OCI-M2 (cell line): ENCODE data around the gene ZNF865.
"Not testable (repeated sequence)": the region's sequence is repeated elsewhere in the genome, so short reads cannot be mapped to it uniquely, and the experiment has no call there.

ENCODE experiments used
- DNase-seq: peaks from one replicate; lab custom pipeline; 2025; ENCODE audit not compliant: unreplicated experiment; lab: John Stamatoyannopoulos, UW

Gene ZNF865

DNA sequence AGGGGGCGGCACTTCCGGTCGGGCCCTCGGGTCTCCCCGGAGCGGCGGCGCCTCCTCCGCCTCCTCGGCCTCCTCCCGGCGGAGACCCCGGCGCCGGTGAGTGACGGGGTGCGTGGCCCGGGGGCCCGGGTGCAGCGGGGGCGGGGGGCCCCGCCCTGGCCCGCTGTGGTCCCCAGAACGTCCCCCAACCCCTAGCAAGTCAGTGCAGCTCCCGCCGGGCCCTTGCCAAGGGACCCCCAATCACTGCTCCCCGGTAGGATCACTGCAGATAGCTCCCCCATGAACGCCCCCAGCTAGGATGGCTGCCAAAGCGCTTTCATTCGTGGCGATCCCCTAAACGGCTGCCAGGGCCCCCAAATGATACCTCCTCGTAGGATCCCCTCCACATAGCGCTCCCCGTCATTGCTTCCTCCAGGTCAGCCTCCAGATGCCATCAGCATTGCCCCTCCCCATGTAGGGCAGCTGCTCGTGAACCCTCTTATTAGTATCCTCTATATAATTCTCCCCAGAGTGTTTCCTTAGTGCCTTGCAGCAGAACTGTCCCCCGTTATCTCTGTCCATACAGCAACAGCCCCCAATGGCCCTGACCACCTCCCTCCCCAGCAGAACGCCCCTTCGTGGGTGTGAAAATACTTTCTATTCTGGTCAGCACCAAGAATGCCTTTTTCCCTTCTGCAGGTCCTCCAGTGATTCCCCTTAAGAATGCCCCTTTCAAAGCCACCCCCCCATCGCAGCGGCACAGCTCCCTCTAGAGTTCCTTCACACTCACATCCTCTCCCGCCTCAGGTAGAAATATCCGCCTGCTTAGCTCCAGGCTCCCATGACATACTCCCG, at the start of gene ZNF865:
Gene ZNF865 (plus strand): TSS at position 11 of the 834 bp plus-strand sequence. CDS start 7,972 bp downstream, outside the sequence.
- DNase-seq = no peak

GRCh38 chr19:55559684-55560083, 45.8 kb upstream of the ZNF865 start:
- DNase-seq = no peak

DNA sequence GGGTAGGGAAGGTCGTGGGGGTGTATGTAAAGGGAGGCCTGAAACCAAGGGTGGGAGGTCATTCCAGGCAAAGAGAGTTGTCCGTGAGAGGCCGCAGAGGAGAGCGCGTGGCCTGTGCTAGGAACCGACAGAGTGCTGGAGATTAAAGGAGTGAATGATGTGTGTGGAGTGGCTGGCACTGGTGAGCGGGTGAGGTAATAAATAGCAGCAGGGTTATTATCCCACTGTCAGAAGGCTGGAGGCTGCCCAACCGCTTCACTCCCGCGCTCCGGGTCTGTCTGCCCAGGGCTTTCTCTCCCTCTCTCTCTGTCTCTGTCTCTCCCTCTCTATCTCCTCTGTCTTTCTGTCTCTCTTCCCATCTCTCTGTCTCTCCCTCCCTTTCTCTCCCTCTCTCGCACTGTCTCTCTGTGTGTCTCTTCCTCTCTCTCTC, 42.2 kb upstream of the ZNF865 start:
- DNase-seq = no peak

GRCh38 chr19:55566823-55567222, 38.6 kb upstream of the ZNF865 start:
- DNase-seq = no peak

DNA sequence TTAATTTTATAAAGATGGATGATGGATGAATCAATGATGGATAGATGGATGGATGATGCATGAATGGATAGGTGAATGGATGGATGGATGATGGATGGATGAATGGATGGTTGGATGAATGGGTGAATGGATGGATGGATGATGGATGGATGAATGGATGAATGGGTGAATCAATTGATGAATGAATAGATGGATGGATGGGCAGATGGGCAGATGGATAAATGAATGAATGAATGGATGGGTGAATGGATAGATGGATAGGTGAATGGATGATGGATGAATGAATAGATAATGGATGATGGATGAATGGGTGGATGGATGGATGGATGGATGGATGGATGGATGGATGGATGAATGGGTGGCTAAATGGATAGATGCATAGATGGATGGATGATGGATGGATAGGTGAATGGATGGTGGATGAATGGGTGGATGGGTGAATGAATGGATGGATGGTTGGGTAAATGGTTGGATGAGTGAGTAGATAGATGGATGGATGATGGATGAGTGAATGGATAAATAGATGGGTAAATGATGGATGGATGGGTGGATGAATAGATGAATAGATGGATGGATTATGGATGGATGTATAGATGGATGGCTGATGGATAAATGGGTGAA, 37.6 kb upstream of the ZNF865 start:
- no peak for DNase-seq

DNA sequence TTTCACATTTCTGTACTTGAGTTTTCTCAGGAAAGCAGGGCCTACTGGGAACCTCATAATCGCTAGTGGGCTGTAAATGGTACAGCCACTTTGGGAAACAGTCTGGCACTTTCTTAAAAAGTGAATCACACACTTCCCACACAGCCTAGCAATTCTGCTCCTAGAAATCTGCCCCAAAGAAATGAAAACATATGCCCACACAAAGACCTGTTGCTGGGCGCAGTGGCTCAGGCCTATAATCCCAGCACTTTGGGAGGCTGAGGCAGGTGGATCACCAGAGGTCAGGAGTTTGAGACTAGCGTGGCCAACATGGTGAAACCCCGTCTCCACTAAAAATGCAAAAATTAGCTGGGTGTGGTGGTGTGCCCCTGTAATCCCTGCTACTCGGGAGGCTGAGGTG, 36.0 kb upstream of the ZNF865 start:
- not testable (repeated sequence) for DNase-seq

- DNase-seq = not testable (repeated sequence)
Observed at GRCh38 chr19:55573929-55574328, 31.5 kb upstream of the ZNF865 start.

DNA sequence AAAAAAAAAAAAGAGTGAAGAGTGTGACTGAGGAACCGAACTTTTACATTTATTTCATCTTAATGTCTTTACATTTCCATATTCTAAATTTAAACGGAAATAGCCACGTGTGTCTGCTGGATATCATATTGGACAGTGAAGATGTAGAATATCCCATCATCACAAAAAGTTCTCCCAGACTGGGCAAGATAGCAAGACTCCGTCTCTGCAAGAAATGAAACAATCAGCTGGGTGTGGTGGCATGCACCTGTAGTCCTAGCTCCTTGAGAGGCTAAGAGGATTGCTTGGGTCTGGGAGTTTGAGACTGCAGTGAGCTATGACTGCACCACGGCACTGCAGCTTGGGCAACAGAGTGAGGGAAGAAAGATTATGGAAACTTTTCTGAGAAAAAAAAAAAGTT, 28.7 kb upstream of the ZNF865 start:
- DNase-seq = no peak

GRCh38 chr19:55578031-55578760, 27.3 kb upstream of the ZNF865 start:
- DNase-seq = no peak

DNA sequence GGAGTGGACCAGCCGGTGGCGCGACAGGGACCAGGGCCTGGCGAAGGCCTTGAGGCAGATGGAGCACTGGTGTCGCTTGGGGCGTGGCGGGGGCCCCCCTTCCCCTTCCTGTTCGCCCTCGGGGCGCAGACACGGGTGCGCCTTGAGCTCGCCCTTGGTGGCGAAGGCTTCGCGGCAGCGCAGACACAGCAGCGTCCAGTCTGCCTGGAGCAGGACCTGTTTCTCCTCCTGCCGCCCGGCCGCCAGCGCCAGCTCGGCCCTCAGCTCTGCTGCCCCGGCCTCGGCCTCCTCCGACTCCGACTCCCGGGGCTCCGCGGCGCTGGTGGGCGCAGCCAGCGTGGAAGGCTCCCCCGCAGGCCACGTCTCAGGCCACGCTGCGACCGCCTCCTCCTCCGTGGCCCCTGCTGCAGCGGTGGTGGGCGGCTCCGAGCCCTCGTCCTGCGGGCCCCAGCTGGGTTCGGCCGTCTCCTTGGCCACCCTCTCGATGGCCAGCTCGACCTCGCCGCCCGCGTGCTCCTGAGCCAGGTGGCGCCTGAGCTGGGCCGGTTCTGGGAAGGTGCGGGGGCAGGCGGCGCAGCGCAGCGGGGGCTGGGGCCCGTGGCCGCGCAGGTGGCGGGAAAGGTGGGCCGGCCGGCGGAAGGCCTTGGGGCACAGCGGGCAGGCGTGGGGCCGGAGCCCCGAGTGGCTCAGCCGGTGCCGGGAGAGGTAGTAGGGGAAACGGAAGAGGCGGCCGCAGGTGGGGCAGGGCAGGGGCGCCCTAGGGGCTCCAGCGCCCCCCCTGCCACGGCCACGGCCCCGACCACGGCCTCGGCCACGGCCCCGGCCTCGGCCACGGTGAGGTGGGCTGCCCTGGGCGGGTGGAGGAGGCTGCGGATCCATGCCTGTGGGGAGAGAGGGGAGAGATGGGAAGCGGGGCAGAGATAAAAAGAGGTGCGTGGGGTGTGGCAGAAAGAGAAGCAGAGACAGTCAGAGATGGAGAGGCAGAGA, 26.4 kb upstream of the ZNF865 start:
- DNase-seq = no peak

DNA sequence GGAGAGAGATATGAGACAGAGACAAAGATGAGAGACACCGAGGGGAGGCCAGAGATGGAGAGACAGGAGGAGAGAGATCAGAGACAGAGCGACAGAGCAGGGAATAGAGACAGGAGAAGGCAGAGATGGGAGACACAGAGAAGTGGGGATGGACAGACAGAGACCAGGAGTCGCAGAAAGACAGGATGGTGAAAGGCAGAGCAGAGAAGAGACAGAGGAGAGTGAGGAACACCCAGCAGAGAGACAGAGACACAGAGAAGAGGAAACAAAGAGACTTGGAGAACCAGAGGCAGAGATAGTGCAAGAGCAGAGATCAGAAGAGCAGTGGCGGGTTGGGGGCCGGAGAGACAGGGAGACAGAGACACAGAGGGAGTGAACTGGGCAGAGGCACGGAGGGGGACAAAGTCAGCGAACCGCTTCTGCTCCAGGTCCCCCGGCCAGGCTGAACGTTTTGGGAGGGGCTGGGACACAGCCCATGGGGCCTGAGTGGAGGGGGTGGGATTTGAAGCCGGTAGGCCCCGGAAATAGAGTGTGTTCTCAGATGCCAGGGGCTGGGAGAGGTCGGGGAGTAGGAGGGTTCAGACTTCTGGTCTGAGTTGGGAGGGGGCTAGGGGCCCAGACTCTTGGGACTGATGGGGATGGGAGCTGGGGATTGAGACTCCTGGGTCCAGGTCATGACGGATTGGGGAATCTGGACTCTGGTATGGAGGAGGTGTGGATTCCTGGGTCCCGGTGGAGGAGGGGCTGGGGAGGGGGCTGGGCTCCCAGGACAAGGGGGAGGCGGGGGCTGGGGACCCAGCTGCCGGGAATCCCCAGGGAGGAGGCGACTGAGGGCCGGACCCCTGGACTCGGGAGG, 25.5 kb upstream of the ZNF865 start:
- DNase-seq = no peak

GRCh38 chr19:55580628-55581144, 24.8 kb upstream of the ZNF865 start, which contains the start of gene ZNF579:
TSS of gene ZNF579 (minus strand) at chr19:55580848. CDS start at chr19:55579639, 1,209 bp downstream.
- DNase-seq = peak; percentile 65

DNA sequence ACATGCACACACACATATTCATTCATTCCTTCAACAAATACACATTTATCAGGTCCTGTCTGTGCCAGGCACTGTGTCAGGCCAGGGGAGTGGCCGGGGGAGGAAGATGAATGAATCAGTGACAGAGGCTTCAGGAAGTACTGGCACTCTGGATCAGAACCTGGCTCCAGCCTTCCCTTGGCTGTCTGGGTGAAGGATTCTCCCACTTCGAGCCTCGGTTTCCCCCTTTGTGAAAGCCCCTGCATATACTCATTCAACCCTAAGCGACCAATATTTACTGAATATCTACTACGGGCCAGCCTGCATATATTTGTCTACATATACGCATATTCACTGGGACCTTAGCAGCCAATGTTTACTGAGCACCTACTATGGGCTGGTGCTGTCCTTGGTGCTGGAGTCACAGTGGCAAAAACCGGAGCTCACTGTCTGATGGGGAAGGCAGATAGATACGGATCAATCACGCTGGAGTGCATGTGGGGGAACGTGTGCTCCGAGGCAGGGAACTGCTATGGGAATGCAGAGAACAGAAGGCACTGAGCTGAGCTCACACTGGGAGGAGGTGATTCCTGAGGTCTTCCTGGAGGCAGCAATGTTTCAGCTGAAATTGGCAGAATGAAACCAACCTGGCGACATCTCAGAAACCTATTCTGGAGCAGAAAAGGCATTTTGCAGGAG, 24.2 kb upstream of the ZNF865 start:
- no peak for DNase-seq

GRCh38 chr19:55581823-55582223, 23.6 kb upstream of the ZNF865 start:
- DNase-seq = no peak

- not testable (repeated sequence) for DNase-seq
Observed at GRCh38 chr19:55582284-55582683, 23.2 kb upstream of the ZNF865 start.

DNA sequence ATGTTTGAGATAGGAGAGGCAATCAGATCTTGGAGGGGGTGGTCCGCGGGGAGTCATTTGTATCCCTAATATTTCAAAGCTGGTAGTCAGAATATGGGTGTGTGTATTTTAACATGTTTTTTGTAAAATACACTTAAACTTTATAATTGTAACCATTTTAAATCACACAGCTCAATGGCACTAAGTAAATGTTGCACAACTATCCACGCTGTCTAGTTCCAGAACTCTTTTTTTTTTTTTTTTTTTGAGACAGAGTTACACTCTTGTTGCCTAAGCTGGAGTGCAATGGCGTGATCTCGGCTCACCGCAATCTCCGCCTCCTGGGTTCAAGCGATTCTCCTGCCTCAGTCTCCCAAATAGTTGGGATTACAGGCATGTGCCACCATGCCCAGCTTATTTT, 21.6 kb upstream of the ZNF865 start:
- not testable (repeated sequence) for DNase-seq

GRCh38 chr19:55584871-55585270, 20.6 kb upstream of the ZNF865 start:
- no peak for DNase-seq

GRCh38 chr19:55585658-55586339, 19.6 kb upstream of the ZNF865 start:
- no peak for DNase-seq
